OCI-LY7 (cell line): ENCODE measurements around the gene MINDY3. TPM values are rescaled to one million over a fixed set of nuclear protein-coding genes. Genes with fewer than 3 reads are reported as not detected.

Experiments
- BruUV-seq: library from RNA; stranded (reverse); fragments of 400-500 nt; replicated peaks from 2 replicates; lab custom pipeline; 2021; lab: Mats Ljungman, UMichigan
- CTCF ChIA-PET: fragments of 300-600 bp; sonication (Branson Sonifier 250); formaldehyde crosslinking; loops from one replicate; lab custom pipeline; 2022; ENCODE audit warnings: antibody characterized with exemption; ENCODE audit not compliant: unreplicated experiment; lab: Charles Lee
- POLR2A ChIA-PET: fragments of 300-600 bp; sonication (Branson Sonifier 250); formaldehyde crosslinking; loops from one replicate; lab custom pipeline; 2022; ENCODE audit warnings: antibody characterized with exemption; lab: Charles Lee
- DNase-seq: peaks from one replicate; pipeline ENCODE4 v3.0.0-alpha.2; 2015; ENCODE audit warnings: low spot score
- H2AFZ ChIP-seq: fragments of 200-600 bp; sonication (generic), shearing (Covaris generic); 2 replicates; pipeline ENCODE4 v1.6.1; 2014; ENCODE audit warnings: mild to moderate bottlenecking, antibody characterized with exemption, low read length, moderate library complexity
- H3K27ac ChIP-seq: fragments of 200-600 bp; sonication (generic); 2 replicates; pipeline ENCODE4 v1.5.1; 2014; ENCODE audit warnings: mixed run types, low read depth, mild to moderate bottlenecking, moderate library complexity, low read length, inconsistent platforms; ENCODE audit not compliant: poor library complexity, severe bottlenecking
- H3K36me3 ChIP-seq: fragments of 200-600 bp; sonication (generic); 2 replicates; pipeline ENCODE4 v1.6.1; 2014; ENCODE audit warnings: mild to moderate bottlenecking, antibody characterized with exemption, low read length, moderate library complexity, mixed read lengths; ENCODE audit not compliant: insufficient read depth
- H3K4me1 ChIP-seq: fragments of 200-600 bp; sonication (generic); 2 replicates; pipeline ENCODE4 v1.5.1; 2014; ENCODE audit warnings: mild to moderate bottlenecking, low read length; ENCODE audit not compliant: insufficient read depth, poor library complexity, severe bottlenecking
- H3K4me2 ChIP-seq: fragments of 200-600 bp; sonication (generic); 2 replicates; pipeline ENCODE4 v1.6.1; 2014; ENCODE audit warnings: mild to moderate bottlenecking, low read length
- H3K4me3 ChIP-seq: fragments of 200-600 bp; sonication (generic); 2 replicates; pipeline ENCODE4 v1.5.1; 2014; ENCODE audit warnings: mild to moderate bottlenecking, low read depth, low read length; ENCODE audit not compliant: poor library complexity, severe bottlenecking
- H3K79me2 ChIP-seq: fragments of 200-600 bp; sonication (generic); 2 replicates; pipeline ENCODE4 v1.6.1; 2016; ENCODE audit warnings: low read depth, mild to moderate bottlenecking, low read length, moderate library complexity, mixed read lengths; ENCODE audit not compliant: insufficient read depth
- H3K9me2 ChIP-seq: fragments of 200-600 bp; sonication (generic); 2 replicates; pipeline ENCODE4 v1.6.1; 2016; ENCODE audit warnings: mild to moderate bottlenecking, low read length, mixed read lengths; ENCODE audit not compliant: insufficient read depth
- H3K9me3 ChIP-seq: fragments of 200-600 bp; sonication (generic); 2 replicates; pipeline ENCODE4 v1.6.1; 2014; ENCODE audit warnings: mild to moderate bottlenecking, mixed run types, low read length, mixed read lengths
- H4K20me1 ChIP-seq: fragments of 200-600 bp; sonication (generic); 2 replicates; pipeline ENCODE4 v1.6.1; 2014; ENCODE audit warnings: mild to moderate bottlenecking, antibody characterized with exemption, low read length, moderate library complexity, mixed read lengths; ENCODE audit not compliant: insufficient read depth
- CTCF ChIP-seq: fragments of 200-600 bp; sonication (generic); conservative IDR thresholded peaks from 2 replicates; pipeline ENCODE4 v1.5.1; 2014; ENCODE audit warnings: mild to moderate bottlenecking, antibody characterized with exemption, low read length, moderate library complexity, mixed read lengths
- EZH2phosphoT487 ChIP-seq: fragments of 200-600 bp; sonication (generic); IDR thresholded peaks from 2 replicates; pipeline ENCODE4 v1.6.1; 2018; ENCODE audit warnings: low read depth, borderline replicate concordance, mild to moderate bottlenecking, mixed run types, antibody characterized with exemption, low read length, moderate library complexity, mixed read lengths
- intact Hi-C: fragments of 100-400 bp; cut with micrococcal nuclease; formaldehyde crosslinking; loops from one replicate; pipeline ENCODE4 v1.10.0; 2022; ENCODE audit not compliant: unreplicated experiment
- total RNA-seq, 2 experiments: library from RNA; depleted of rRNA in 1 of 2; stranded (reverse); fragments of >200 nt in 1 of 2; shearing (Covaris generic) in 1 of 2; gene quantifications; 2 replicates each; pipeline ENCODE4 v1.2.3, GENCODE V29; 2014 to 2022

MINDY3 gene
- total RNA-seq, 2 experiments from 2014 or later, result 15.7 to 23.3 TPM

- Histone ChIP-seq H3K79me2 (no peaks in the 10 kb centered on the region), H4K20me1 (no peaks in the 10 kb centered on the region), H3K4me1 (no peaks in the 10 kb centered on the region), H2AFZ (no peak overlapping the region), H3K4me3 (no peak overlapping the region), H3K9me3 (no peaks in the 10 kb centered on the region), H3K9me2 (no peaks in the 10 kb centered on the region), H3K4me2 (no peak overlapping the region), H3K36me3 (peaks cover 13% of the 10 kb centered on the region), H3K27ac (no peak overlapping the region)
- BruUV-seq, result no TSS peak
- ChIA-PET POLR2A (no interaction called here), CTCF (no interaction called here)
- intact Hi-C loops, result loop anchor here (5.0 kb wide), 2 partner anchors 34 to 389 kb away; no protein-coding TSS in a partner anchor
- DNase-seq, result no peak
- TF ChIP-seq EZH2phosphoT487, result no peak
- TF ChIP-seq CTCF, result no peak
Observed at GRCh38 chr10:15821046-15821683, 39.1 kb downstream of the MINDY3 start.

GRCh38 chr10:15817409-15818046 is 42.8 kb downstream of the MINDY3 start:
- H2AFZ ChIP-seq, result no peak overlapping the region
- no peaks in the 10 kb centered on the region for H3K9me2 ChIP-seq
- H3K4me2 ChIP-seq, result no peak overlapping the region
- no peaks in the 10 kb centered on the region for H3K9me3 ChIP-seq
- no peaks in the 10 kb centered on the region for H3K79me2 ChIP-seq
- TF ChIP-seq CTCF (no peak), EZH2phosphoT487 (no peak)
- CTCF ChIA-PET, result no interaction called here
- H4K20me1 ChIP-seq, result no peaks in the 10 kb centered on the region
- no peak overlapping the region for H3K4me3 ChIP-seq
- BruUV-seq, result no TSS peak
- POLR2A ChIA-PET, result interaction anchor here (1.2 kb wide), 1 partner anchor 11 kb away, joined by 5 read pairs; no protein-coding TSS in a partner anchor
- intact Hi-C loops, result no loop called here
- no peaks in the 10 kb centered on the region for H3K4me1 ChIP-seq
- no peak overlapping the region for H3K27ac ChIP-seq
- no peak for DNase-seq
- peaks cover 19% of the 10 kb centered on the region for H3K36me3 ChIP-seq
